ENCODE results near the gene MYH10. TPM values are rescaled to one million over a fixed set of nuclear protein-coding genes. Genes with fewer than 3 reads are reported as not detected.

Gene MYH10
- total RNA-seq, 1 donor: 0.52 TPM

DNA sequence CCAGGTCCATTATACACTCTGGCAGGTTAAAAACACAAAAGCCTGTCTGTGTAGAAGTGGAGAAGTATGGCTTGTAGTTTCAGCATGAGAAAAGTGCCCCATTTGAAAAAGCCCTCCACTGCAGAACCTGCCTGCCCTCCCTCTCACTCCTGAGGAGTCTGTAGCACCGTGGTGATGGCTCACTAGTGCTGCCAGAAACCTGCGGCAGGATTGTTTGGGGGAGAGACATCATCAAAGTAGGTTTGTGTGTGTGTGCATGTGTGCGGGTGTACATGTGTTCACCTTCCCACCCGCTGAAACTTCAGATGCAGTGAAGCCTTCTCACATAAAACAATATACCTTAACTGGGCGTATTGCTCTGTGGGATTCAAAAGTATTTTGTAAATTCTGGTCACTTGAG, 168.0 kb downstream of the MYH10 start:
- no peaks in the 10 kb centered on the region for H3K27me3 ChIP-seq (ENCODE audit: insufficient read depth, low read length)
- H3K4me1 ChIP-seq (ENCODE audit: insufficient read depth, low read length): no peaks in the 10 kb centered on the region
- H3K4me3 ChIP-seq (ENCODE audit: low read length): no peak overlapping the region
- H3K9me3 ChIP-seq (ENCODE audit: low read depth, low read length): no peaks in the 10 kb centered on the region

DNA sequence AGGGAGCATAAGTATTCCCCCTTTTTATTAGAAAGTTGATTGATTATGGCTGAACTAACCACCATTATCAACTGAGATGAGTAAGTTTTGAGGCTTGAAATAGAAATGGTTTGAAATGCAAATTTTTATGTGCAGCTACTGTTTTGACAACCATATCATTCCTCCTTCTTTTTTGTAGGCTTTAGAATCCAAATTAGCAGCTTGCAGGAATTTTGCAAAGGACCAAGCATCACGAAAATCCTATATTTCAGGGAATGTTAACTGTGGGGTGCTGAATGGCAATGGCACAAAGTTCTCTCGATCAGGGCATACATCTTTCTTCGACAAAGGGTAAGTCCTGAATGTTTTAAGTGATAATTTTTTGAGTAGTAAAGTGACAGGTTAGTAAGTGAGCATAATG, 170.7 kb downstream of the MYH10 start:
- H3K4me1 ChIP-seq (ENCODE audit: insufficient read depth, low read length): no peaks in the 10 kb centered on the region
- no peaks in the 10 kb centered on the region for H3K27me3 ChIP-seq (ENCODE audit: insufficient read depth, low read length)
- H3K9me3 ChIP-seq (ENCODE audit: low read depth, low read length): no peaks in the 10 kb centered on the region
- no peak overlapping the region for H3K4me3 ChIP-seq (ENCODE audit: low read length)

DNA sequence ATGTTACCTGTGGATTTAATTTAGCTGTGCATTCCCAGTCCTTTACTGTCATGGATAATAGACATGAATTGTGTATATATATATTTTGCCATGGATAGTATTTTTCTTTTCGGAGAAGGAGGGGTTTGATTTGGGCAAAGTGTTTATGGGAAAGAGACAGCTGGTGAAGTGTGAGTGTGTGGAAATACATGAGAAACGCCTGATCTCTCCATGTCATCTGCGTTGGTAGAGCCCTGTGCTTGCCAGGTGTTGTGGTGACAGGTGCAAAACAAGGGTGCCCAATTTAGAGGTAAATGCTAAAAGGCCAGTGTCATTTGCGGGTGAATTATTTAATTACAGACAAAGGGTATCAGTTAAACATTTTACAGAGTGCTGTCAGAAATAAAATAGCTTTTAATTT, 171.4 kb downstream of the MYH10 start:
- Histone ChIP-seq H3K9me3 (ENCODE audit: low read depth, low read length) (no peaks in the 10 kb centered on the region), H3K4me1 (ENCODE audit: insufficient read depth, low read length) (no peaks in the 10 kb centered on the region)

DNA sequence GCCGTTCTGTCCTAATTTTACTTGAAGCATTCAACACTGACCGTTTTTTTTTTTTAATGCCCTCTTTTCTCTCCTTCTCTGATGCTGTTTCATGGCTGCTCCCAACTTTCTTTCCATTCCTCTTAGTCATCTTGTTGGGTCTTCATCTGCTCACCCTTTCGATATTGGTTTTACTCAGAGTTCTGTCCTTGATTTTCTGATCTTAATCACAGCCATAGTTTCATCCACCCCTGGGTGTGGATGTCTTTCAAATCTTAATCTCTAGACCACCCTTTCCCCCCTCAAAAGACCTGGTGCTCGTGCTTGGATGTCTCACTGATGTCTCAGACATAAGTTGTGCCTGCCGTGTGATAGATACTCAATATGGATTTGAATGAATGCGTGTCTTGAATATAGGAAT, 172.4 kb downstream of the MYH10 start:
- no peaks in the 10 kb centered on the region for H3K27me3 ChIP-seq (ENCODE audit: insufficient read depth, low read length)
- H3K4me1 ChIP-seq (ENCODE audit: insufficient read depth, low read length): no peaks in the 10 kb centered on the region
- H3K9me3 ChIP-seq (ENCODE audit: low read depth, low read length): no peaks in the 10 kb centered on the region
- H3K4me3 ChIP-seq (ENCODE audit: low read length): no peak overlapping the region

More for the DNA sequence above, 171.4 kb downstream of the MYH10 start:
- Histone ChIP-seq H3K27me3 (ENCODE audit: insufficient read depth, low read length) (no peaks in the 10 kb centered on the region), H3K4me3 (ENCODE audit: low read length) (no peak overlapping the region)

DNA sequence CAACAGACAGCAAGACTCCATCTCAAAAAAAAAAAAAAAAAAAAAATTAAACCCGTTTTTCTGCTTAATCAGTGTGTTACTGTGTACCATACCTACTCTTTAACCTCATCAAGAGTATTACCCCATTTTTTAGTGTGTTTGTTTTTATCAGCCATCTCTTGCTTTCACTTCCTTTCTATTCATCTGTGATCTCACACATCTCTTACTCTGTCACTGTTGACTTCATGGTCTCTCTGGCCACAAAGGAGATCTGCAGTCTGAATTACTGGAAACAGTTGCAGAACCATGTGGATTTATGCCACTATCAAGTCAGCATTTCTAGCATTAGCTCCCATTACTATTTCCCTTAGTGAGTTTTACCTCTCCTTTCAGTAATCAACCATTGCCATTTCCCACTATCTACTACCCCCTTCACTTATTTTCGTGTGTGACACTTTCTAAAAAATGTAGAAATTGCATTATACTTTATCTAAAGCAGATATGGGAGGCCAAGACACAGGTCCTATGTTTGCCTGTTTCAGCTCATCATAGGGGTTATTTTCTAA, 174.8 kb downstream of the MYH10 start:
- H3K9me3 ChIP-seq (ENCODE audit: low read depth, low read length): no peaks in the 10 kb centered on the region
- no peak overlapping the region for H3K4me3 ChIP-seq (ENCODE audit: low read length)
- no peaks in the 10 kb centered on the region for H3K27me3 ChIP-seq (ENCODE audit: insufficient read depth, low read length)
- no peaks in the 10 kb centered on the region for H3K4me1 ChIP-seq (ENCODE audit: insufficient read depth, low read length)

DNA sequence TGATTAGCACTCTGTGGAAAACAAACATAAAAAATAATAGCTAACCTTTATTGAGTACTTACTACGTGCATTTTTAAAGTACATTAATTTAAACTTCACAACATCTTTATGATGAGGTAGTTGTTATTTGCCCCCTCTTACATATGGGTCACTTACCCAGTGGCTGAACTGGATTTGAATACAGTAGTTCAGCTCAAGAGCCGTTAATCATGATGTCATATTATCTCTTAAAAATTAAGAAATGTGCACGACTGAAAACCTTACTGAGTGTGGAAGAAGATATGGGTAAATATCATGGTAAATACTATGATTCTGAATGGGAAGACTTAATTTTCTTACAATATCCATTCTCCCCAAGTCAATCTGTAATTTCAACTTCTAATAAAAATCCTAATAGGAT, 177.2 kb downstream of the MYH10 start:
- H3K27me3 ChIP-seq (ENCODE audit: insufficient read depth, low read length): no peaks in the 10 kb centered on the region
- H3K4me3 ChIP-seq (ENCODE audit: low read length): no peak overlapping the region
- no peaks in the 10 kb centered on the region for H3K9me3 ChIP-seq (ENCODE audit: low read depth, low read length)
- H3K4me1 ChIP-seq (ENCODE audit: insufficient read depth, low read length): no peaks in the 10 kb centered on the region

DNA sequence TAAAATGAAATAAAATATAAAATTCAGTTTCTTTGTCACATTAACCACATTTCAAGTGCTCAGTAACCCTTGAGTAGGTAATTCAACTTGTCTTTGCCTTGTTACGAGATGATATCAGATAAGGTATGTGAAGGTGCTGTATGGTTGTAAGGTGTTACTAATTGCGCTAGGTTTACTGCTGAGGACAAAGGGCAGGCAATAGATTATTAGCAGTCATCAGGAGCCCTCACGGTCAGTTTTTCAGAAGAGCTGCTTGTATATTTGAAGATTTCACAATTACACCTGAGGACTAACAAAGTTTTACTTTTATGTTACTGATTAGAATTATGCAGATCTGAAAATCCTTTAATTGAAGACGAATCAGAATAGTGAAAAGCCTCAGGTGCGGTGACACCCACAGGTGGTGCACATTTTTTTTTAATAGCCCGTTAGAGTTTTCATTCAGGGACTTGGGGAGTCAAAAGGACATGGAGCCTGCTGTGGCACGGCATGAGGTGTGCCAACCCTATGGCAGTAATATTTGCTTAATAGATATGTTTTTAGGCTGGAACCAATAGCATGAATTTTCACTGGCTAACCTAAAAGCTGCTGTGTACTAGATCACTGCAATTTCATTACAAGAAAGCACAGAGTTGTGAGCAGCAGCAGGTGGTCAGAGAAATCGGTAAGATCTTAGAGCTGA, 178.5 kb downstream of the MYH10 start:
- Histone ChIP-seq H3K4me1 (ENCODE audit: insufficient read depth, low read length) (no peaks in the 10 kb centered on the region), H3K9me3 (ENCODE audit: low read depth, low read length) (no peaks in the 10 kb centered on the region), H3K27me3 (ENCODE audit: insufficient read depth, low read length) (no peaks in the 10 kb centered on the region), H3K4me3 (ENCODE audit: low read length) (no peak overlapping the region)

DNA sequence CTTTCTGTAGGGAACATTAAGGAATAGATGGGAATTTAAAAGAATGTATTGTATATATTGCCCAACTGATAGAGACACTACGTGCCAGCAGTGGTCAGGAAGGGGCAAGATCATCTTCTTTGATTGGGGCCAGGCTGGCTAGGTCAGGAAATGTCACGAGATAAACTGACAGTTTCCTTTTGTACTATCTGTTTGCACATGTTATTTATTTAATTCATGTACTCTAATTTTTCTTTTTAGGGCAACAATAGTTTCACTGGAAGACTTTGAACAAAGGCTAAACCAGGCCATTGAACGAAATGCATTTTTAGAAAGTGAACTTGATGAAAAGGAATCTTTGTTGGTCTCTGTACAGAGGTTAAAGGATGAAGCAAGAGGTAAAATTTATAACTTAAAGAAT, 182.2 kb downstream of the MYH10 start:
- no peaks in the 10 kb centered on the region for H3K9me3 ChIP-seq (ENCODE audit: low read depth, low read length)

DNA sequence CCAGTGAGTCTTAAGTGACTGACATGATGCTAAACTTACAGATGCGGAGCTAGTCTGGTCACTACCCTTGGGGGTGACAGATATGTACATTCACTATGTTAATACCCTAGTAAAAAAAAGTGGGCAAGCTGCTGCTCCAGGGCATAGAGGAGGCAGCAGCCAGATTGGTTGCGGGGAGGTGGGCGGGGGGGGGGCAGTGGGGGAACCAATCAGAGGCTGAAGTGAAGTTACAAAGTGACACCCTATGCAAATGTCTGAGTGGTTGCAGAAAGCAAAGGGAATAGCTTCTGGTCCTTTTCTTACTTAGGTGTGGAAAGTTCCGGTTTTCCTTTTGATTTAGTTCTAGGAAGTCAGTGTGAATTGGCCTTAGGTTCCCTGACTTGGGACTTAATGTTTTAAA, 182.7 kb downstream of the MYH10 start:
- H3K4me3 ChIP-seq (ENCODE audit: low read length): no peak overlapping the region
- no peaks in the 10 kb centered on the region for H3K27me3 ChIP-seq (ENCODE audit: insufficient read depth, low read length)
- peaks cover 8% of the 10 kb centered on the region for H3K4me1 ChIP-seq (ENCODE audit: insufficient read depth, low read length)
- no peaks in the 10 kb centered on the region for H3K9me3 ChIP-seq (ENCODE audit: low read depth, low read length)

More for the DNA sequence above, 182.2 kb downstream of the MYH10 start:
- Histone ChIP-seq H3K4me1 (ENCODE audit: insufficient read depth, low read length) (peaks cover 5% of the 10 kb centered on the region), H3K4me3 (ENCODE audit: low read length) (no peak overlapping the region), H3K27me3 (ENCODE audit: insufficient read depth, low read length) (no peaks in the 10 kb centered on the region)

DNA sequence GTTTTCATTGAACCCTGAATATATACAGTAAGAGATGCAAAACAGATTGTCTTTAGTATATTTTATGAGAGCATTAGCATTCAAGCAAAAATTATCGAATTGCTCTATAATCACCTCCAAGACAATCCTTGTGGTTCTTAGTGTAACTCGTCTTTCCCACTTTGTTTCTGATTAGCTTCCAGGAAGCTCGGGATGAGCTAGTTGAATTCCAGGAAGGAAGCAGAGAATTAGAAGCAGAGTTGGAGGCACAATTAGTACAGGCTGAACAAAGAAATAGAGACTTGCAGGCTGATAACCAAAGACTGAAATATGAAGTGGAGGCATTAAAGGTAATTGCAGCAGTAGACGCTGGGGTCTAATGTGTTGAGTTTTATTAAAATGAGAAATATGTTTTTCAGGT, 185.0 kb downstream of the MYH10 start:
- Histone ChIP-seq H3K27me3 (ENCODE audit: insufficient read depth, low read length) (no peaks in the 10 kb centered on the region), H3K4me3 (ENCODE audit: low read length) (no peak overlapping the region), H3K9me3 (ENCODE audit: low read depth, low read length) (no peaks in the 10 kb centered on the region), H3K4me1 (ENCODE audit: insufficient read depth, low read length) (peaks cover 14% of the 10 kb centered on the region)

DNA sequence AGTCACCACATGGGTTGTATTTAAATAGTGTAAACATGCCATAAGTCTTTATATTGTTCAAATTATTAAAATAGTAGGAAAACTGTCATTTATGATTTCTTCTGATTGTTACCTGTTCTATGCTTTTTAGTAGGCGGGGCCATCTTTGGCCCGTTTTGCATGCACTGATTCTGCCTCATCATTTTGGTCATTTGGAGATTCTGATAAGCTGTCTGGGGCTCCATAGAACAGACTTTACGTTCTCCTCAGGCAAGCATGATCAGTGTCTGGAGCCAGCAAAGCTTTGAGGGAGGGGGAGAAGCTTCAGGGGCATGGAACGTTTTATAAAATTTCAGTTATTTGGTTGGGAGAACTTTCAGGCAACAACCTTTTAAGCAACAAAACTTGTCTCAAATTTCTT, 186.0 kb downstream of the MYH10 start:
- H3K27me3 ChIP-seq (ENCODE audit: insufficient read depth, low read length): no peaks in the 10 kb centered on the region
- peaks cover 14% of the 10 kb centered on the region for H3K4me1 ChIP-seq (ENCODE audit: insufficient read depth, low read length)
- no peaks in the 10 kb centered on the region for H3K9me3 ChIP-seq (ENCODE audit: low read depth, low read length)
- no peak overlapping the region for H3K4me3 ChIP-seq (ENCODE audit: low read length)

DNA sequence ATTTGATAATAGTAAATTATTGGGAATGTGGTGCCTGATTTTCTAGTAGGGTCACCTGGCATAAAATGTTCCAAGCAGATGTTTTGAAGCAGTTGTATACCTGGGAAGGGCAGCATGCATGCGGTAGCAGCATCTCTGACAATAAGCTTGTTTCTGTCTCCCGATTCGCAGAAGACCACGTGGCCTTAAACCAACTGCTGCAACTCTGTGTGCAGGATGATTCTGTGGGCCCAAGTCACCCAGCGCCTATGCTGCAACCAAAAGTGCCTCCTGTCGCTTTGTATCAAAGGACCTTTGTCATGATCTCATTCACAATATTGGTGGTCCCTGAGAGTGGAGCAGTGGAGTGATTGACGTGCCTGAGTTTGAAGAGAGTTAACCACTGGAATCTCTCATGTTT, 186.8 kb downstream of the MYH10 start:
- Histone ChIP-seq H3K4me3 (ENCODE audit: low read length) (no peak overlapping the region), H3K27me3 (ENCODE audit: insufficient read depth, low read length) (no peaks in the 10 kb centered on the region), H3K4me1 (ENCODE audit: insufficient read depth, low read length) (peaks cover 16% of the 10 kb centered on the region), H3K9me3 (ENCODE audit: low read depth, low read length) (no peaks in the 10 kb centered on the region)

DNA sequence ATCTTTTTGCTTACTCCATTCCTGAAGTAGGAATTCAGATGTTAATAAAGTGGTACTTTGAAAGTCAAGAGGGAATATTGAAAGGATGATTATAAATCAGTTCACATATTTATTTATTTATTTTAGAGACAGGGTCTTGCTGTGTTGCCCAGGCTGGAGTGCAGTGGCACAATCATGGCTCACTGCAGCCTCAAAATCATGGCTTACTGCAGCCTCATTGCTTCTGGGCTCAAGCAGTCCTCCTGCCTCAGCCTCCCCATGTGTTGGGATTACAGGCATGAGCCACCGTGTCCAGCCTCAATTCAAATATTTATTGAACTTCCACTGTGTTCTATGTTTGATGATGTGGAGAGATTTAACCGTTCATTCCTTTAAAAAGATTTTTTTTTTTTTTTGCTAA, 188.2 kb downstream of the MYH10 start:
- peaks cover 28% of the 10 kb centered on the region for H3K4me1 ChIP-seq (ENCODE audit: insufficient read depth, low read length)
- no peaks in the 10 kb centered on the region for H3K9me3 ChIP-seq (ENCODE audit: low read depth, low read length)
- no peaks in the 10 kb centered on the region for H3K27me3 ChIP-seq (ENCODE audit: insufficient read depth, low read length)
- H3K4me3 ChIP-seq (ENCODE audit: low read length): no peak overlapping the region

DNA sequence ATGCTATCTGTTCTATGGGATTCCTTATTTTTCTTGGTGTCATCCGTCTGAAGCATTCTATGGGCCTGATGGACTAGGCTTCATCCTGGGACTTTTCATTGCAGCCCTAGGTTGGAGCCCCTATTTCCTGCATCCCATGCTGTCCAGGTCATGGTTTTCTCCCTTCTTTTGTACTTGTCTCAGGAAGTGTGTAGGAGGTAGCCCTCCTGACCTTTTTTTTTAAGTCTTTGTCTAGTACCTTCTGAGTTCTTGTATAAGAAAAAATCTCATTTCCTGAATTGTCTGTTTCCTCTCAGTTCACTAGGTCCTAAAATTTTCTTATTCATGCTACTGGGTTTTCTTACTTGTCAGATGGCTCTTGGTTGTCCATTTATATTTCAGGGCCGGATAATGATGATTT, 188.8 kb downstream of the MYH10 start:
- peaks cover 34% of the 10 kb centered on the region for H3K4me1 ChIP-seq (ENCODE audit: insufficient read depth, low read length)

DNA sequence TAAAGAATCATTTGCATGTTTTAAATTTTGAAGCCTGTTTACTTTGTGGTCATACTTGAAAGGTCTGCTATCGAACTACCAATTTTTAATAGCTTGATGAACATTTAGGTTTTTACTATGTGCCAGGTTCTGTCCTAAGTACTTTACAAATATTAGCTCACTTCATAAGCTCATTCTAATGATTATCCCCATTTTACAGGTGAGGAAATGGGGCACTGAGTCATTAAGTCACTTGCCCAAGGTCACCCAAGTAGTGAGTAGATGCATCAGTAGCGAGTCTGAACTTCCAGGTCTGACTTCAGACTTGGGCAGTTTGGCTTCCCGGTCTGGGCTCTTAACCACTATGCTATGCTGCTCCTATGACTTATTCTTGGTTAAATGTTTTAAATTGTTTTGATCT, 190.8 kb downstream of the MYH10 start:
- Histone ChIP-seq H3K4me1 (ENCODE audit: insufficient read depth, low read length) (peaks cover 39% of the 10 kb centered on the region), H3K4me3 (ENCODE audit: low read length) (no peak overlapping the region), H3K9me3 (ENCODE audit: low read depth, low read length) (no peaks in the 10 kb centered on the region), H3K27me3 (ENCODE audit: insufficient read depth, low read length) (no peaks in the 10 kb centered on the region)

More for the DNA sequence above, 188.8 kb downstream of the MYH10 start:
- Histone ChIP-seq H3K4me3 (ENCODE audit: low read length) (no peak overlapping the region), H3K9me3 (ENCODE audit: low read depth, low read length) (no peaks in the 10 kb centered on the region), H3K27me3 (ENCODE audit: insufficient read depth, low read length) (no peaks in the 10 kb centered on the region)

DNA sequence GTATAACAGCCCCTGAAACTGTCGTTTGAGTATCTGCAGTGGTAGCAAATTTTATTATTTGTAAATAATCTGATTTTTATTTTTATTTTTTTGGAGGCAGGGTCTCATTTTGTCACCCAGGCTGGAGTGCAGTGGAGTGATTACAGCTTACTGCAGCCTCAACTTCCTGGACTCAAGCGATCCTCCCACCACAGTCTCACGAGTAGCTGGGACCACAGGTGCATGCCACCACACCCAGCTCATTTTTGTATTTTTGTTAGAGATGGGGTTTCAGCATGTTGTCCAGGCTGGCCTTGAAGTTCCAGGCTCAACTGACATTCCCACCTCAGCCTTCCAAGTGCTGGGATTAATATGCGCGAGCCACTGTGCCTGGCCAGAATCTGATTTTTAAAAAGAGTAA, 192.1 kb downstream of the MYH10 start:
- Histone ChIP-seq H3K4me1 (ENCODE audit: insufficient read depth, low read length) (peaks cover 35% of the 10 kb centered on the region), H3K4me3 (ENCODE audit: low read length) (no peak overlapping the region), H3K27me3 (ENCODE audit: insufficient read depth, low read length) (no peaks in the 10 kb centered on the region), H3K9me3 (ENCODE audit: low read depth, low read length) (no peaks in the 10 kb centered on the region)

Measured in mononuclear cell (primary cell).